Effector memory CD8-positive, alpha-beta T cell (primary cell): Measurements from ENCODE around the gene MTR.
A peak's percentile ranks its signal among the peaks of the same experiment; 100 is the strongest.

Source experiments
- ATAC-seq: fragments of 150-1000 bp; cut with Tn5 transposase; replicated peaks from 2 replicates; pipeline ENCODE4 v1.10.0; 2021; ENCODE audit warnings: mild to moderate bottlenecking, moderate library complexity
- DNase-seq, 3 experiments: peaks; one replicate each; pipeline ENCODE4 v3.0.0; 2021
- H3K27ac Mint-ChIP-seq, 2 donors: one replicate each; pipeline ENCODE4 v1.8.0; 2022; ENCODE audit warnings: mild to moderate bottlenecking in 2 of 2, mixed read lengths in 2 of 2, moderate library complexity in 2 of 2
- H3K27me3 Mint-ChIP-seq, 2 donors: one replicate each; pipeline ENCODE4 v1.8.0; 2022; ENCODE audit warnings: mixed read lengths in 2 of 2
- H3K36me3 Mint-ChIP-seq: one replicate; pipeline ENCODE4 v1.8.0; 2022; ENCODE audit warnings: mild to moderate bottlenecking, moderate library complexity, mixed read lengths; ENCODE audit not compliant: insufficient read depth
- H3K4me1 Mint-ChIP-seq, 2 donors: one replicate each; pipeline ENCODE4 v1.8.0; 2022; ENCODE audit warnings: low read depth in 2 of 2, mixed read lengths in 2 of 2
- H3K4me3 Mint-ChIP-seq, 2 donors: one replicate each; pipeline ENCODE4 v1.8.0; 2022; ENCODE audit warnings: mild to moderate bottlenecking in 2 of 2, mixed read lengths in 2 of 2, moderate library complexity in 2 of 2
- H3K9me3 Mint-ChIP-seq, 2 donors: one replicate each; pipeline ENCODE4 v1.8.0; 2022; ENCODE audit warnings: mixed read lengths in 2 of 2
- total RNA-seq, 9 experiments: gene quantifications; one replicate each; lab custom pipeline; 2026; lab: John Stamatoyannopoulos, UW

MTR gene
- total RNA-seq, result 132 to 283 (median 163) reads per million in 9 experiments

DNA sequence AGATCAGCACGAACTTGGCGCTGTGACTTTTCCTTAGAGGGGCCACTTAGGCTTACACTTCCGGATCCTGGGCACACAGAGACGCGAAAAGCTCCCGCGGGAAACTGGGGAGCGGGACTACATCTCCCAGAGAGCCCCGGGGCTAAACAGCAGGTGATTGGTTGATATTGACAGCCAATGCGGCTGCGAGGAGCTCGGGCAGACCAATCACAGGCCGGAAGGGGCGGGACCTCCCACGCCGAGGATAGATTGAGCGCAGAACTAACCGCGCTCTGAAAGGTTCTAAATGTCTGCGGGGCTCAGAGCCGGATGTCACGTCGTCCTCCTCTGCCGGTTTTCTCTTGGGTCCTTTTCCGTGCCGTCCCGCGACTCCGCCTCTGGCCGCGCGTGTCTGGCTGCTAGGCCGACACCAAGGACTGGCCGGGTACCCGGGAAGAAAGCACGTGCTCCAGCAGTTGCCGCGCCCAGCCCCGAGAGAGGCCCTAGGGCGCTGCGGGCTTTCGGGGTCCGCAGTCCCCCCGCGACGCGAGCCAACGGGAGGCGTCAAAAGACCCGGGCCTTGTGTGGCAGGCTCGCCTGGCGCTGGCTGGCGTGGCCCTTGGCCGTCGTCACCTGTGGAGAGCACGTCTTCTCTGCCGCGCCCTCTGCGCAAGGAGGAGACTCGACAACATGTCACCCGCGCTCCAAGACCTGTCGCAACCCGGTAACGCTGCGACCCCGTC, at the start of gene MTR:
Gene MTR (plus strand): TSS at position 258 of the 722 bp plus-strand sequence. CDS start 412 bp downstream, at position 670.
- H3K9me3 Mint-ChIP-seq, result no peaks in the 10 kb centered on the region
- peak; percentile 93 to 96 (median 95) for DNase-seq
- peak; percentile 87 for ATAC-seq
- H3K4me3 Mint-ChIP-seq, result peak within 1 kb of the TSS; percentile 93 to 99
- H3K27me3 Mint-ChIP-seq, result no peaks in the 10 kb centered on the region
- H3K36me3 Mint-ChIP-seq, result peaks cover 18% of the 10 kb centered on the region
- peak within 1 kb of the TSS; percentile 99 for H3K27ac Mint-ChIP-seq
- H3K4me1 Mint-ChIP-seq, result peaks cover 26 to 33% of the 10 kb centered on the region in 2 donors

DNA sequence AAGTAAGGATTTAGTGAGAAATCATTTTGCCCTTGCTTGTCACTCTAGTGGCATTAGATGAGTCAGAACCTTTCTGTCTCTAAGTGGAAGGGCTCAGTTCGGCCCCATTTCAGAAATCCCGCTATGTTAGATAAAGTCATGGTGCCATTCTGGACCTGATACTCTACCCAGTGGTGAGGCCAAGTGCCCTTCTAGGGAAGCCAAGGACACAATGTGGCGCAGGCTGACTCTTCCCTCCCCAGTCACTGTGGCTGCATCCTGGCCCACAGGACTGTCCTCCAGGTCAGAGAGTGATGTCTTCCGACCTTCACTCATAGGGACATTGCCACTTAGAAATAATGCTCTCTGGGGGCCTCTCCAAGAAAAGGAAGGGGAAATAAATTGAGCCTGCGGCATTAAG, 48.3 kb upstream of the MTR start:
- Mint-ChIP-seq H3K36me3 (no peaks in the 10 kb centered on the region), H3K9me3 (no peaks in the 10 kb centered on the region), H3K4me3 (no peak overlapping the region), H3K4me1 (no peaks in the 10 kb centered on the region), H3K27ac (no peak overlapping the region), H3K27me3 (peaks cover 31 to 64% of the 10 kb centered on the region in 2 donors)
- no peak for ATAC-seq
- no peak for DNase-seq

DNA sequence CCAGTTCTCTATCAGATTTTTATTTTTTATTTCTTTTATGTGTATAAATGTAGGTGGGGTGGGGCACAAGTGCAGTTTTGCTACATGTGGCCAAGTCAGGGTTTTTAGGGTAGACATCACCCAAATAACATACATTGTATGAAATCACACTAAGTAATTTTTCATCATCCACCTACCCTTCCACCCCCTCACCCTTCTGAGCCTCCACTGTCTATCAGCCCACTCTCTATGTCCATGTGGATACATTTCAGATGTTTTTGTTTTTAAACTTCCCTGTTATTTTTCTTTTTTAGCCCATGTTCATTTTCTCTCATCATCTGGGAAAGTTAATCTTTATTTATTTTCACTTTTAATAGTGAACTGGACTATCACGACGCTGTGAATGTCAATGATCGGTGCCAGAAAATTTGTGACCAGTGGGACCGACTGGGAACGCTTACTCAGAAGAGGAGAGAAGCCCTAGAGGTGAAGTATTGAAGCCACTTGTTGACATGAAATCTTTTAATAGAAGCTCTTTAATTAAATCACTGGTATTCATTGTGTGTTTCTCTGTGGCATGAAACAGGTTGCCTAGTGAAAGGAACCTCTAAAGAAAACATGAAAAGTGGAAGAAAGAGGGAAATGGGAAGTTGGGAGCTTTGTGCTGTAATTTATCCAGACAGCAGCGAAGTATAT, 47.6 kb upstream of the MTR start:
- no peak for ATAC-seq
- Mint-ChIP-seq H3K9me3 (no peaks in the 10 kb centered on the region), H3K4me1 (no peaks in the 10 kb centered on the region), H3K27me3 (peaks cover 32 to 64% of the 10 kb centered on the region in 2 donors), H3K36me3 (no peaks in the 10 kb centered on the region), H3K27ac (no peak overlapping the region), H3K4me3 (no peak overlapping the region)
- DNase-seq, result no peak

DNA sequence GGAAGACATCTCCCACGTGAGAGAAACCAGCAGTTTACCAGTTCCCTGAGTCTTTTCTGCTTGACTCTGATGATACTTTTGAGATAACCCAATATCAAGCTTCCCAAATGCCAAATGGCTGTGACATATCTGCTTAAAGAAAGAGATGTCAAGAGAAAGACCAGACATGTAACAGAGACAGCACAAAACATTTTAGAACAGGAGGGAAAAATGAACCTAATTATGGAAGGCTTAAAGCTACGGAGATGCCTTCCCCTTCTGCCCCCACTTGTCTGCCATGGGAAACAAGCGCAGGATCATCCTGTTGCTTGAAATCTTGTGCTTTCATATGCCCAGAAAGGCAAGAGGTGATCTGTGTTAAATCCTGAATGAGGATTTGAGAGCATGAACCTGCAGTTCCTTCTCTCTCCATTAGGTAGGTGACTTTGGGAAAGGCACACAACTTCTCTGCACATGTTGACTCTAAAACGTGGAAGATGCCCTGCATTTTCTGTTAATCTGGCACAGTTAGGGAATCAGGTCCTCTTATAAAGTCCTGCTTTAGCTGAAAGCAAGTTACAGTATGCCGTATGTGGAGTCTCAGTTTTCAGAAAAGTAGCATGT, 46.7 kb upstream of the MTR start:
- Mint-ChIP-seq H3K27me3 (peaks cover 32 to 56% of the 10 kb centered on the region in 2 donors), H3K4me1 (no peaks in the 10 kb centered on the region), H3K9me3 (no peaks in the 10 kb centered on the region), H3K36me3 (no peaks in the 10 kb centered on the region), H3K27ac (no peak overlapping the region), H3K4me3 (no peak overlapping the region)
- no peak for DNase-seq
- no peak for ATAC-seq

DNA sequence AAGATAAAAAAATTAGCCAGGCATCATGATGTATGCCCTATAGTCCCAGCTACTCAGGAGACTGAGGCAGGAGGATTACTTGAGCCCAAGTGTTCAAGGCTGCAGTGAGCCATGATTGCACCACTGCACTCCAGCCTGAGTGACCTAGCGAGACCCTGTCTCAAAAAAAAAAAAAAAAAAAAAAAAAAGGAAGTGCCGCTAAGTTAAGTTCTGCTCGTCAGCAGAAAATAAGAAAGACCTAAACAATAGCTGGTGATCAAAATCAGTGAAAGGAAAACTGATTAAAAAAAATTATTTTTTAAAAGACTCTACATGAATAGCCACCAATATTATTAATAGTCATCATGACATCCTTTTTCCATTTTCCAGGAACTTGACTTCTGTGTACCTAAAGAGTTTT, 44.2 kb upstream of the MTR start:
- Mint-ChIP-seq H3K4me1 (no peaks in the 10 kb centered on the region), H3K36me3 (no peaks in the 10 kb centered on the region), H3K27me3 (peaks cover 40 to 60% of the 10 kb centered on the region in 2 donors), H3K4me3 (no peak overlapping the region), H3K27ac (no peak overlapping the region), H3K9me3 (no peaks in the 10 kb centered on the region)
- ATAC-seq (no peak), DNase-seq (no peak)

DNA sequence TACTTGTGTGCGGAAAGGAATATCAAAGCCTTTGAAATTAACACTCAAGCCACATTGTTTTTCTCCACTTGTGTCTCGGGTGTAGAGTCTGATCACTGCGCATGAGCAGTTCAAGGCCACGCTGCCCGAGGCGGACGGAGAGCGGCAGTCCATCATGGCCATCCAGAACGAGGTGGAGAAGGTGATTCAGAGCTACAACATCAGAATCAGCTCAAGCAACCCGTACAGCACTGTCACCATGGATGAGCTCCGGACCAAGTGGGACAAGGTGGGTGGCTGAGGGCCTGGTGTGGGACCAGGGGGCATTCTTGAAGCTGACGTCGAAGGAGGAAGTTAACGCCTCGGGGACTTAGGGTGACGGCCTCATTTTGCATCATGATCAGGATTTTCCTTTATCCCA, 43.7 kb upstream of the MTR start:
- no peak for ATAC-seq
- Mint-ChIP-seq H3K27ac (no peak overlapping the region), H3K36me3 (no peaks in the 10 kb centered on the region), H3K9me3 (no peaks in the 10 kb centered on the region), H3K27me3 (peaks cover 40 to 60% of the 10 kb centered on the region in 2 donors), H3K4me3 (no peak overlapping the region), H3K4me1 (no peaks in the 10 kb centered on the region)
- DNase-seq, result no peak

DNA sequence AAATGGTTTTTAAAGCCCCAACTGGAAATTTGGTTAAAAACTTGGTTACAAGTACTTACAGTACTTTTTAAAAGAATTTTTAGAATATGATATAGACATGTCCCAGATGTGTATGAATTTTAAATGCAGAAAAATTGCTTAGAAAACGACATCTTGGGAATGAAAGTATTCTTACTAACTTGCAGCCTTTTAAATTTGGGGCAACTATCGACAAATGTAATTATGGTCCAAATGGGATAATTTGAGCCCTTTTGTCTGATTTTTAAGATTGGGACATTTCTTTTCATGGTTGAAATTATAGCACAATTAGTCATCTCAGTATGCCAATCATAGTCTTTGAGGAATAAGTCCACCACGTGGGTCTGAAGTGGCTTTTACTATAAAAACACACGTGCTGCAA, 43.2 kb upstream of the MTR start:
- Mint-ChIP-seq H3K36me3 (no peaks in the 10 kb centered on the region), H3K27ac (no peak overlapping the region), H3K9me3 (no peaks in the 10 kb centered on the region), H3K4me1 (no peaks in the 10 kb centered on the region), H3K4me3 (no peak overlapping the region), H3K27me3 (peaks cover 40 to 55% of the 10 kb centered on the region in 2 donors)
- DNase-seq (no peak), ATAC-seq (no peak)

DNA sequence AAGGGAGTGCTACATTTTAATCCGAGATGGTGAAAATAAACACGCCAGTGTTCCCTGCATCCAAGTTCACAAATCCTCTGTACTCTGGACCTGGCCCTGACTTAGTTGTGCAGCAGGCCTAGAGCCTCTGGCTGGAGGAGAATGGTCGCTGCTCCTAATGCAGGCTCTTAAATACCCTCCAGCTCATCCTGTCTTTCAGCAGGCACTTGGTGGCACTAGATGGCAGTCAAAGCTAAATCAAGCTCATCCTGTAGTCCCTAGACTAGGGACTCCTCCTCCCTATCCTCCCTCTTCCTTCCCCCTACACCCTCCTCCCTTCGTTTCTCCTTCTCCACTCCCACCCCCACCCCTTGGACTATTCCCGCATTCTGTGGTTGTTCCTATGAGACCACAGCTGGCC, 41.6 kb upstream of the MTR start:
- no peaks in the 10 kb centered on the region for H3K4me1 Mint-ChIP-seq
- no peak overlapping the region for H3K27ac Mint-ChIP-seq
- no peak for DNase-seq
- no peaks in the 10 kb centered on the region for H3K36me3 Mint-ChIP-seq
- peaks cover 25 to 39% of the 10 kb centered on the region in 2 donors for H3K27me3 Mint-ChIP-seq
- no peaks in the 10 kb centered on the region for H3K9me3 Mint-ChIP-seq
- no peak for ATAC-seq
- H3K4me3 Mint-ChIP-seq, result no peak overlapping the region

DNA sequence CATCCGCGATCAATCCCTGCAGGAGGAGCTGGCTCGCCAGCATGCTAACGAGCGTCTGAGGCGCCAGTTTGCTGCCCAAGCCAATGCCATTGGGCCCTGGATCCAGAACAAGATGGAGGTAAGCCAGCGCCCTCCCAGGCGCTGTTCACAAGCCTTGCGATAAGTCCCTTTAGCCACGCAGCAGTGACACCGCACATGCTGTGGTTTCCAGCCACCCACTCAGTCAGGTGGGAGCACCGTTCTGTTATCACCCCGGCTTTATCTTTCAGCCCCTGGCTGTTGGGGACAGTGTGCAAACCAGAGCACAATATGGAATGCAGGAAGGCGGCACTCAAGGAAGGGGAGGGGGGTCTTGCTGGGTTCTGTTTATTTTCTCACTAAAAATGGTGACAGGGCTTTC, 41.1 kb upstream of the MTR start:
- no peak for ATAC-seq
- Mint-ChIP-seq H3K27me3 (peaks cover 25 to 37% of the 10 kb centered on the region in 2 donors), H3K27ac (no peak overlapping the region)

DNA sequence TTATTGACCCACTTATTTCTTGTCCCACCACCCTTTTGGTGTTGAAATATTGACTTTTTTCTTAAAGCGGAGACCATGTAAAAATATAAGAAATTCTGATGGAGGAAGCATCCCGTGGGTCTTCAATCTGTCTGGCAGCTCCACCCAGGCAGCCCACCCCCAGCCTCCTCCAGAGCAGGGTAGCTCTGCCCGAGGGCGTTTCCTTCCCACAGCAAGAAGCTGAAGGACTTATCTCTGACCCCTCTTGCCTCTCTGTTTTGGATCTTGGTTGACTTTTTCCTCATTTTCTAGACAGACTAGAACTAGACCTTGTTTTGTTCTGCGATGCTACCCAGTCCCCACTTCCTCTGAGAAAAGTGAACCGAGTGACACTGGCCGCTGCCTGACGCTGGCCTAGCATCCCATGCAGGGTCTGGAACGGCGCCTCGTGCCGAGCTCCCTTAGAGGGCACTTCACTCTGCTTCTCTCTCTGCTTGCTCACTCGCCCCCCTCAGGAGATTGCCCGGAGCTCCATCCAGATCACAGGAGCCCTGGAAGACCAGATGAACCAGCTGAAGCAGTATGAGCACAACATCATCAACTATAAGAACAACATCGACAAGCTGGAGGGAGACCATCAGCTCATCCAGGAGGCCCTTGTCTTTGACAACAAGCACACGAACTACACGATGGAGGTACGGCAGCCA, 40.4 kb upstream of the MTR start:
- Mint-ChIP-seq H3K36me3 (no peaks in the 10 kb centered on the region), H3K4me3 (no peak overlapping the region), H3K27ac (no peak overlapping the region), H3K27me3 (peaks cover 25 to 37% of the 10 kb centered on the region in 2 donors), H3K4me1 (peaks cover 0 to 2% of the 10 kb centered on the region in 2 donors), H3K9me3 (no peaks in the 10 kb centered on the region)
- ATAC-seq (no peak), DNase-seq (no peak)

More for the DNA sequence above, 41.1 kb upstream of the MTR start:
- H3K4me1 Mint-ChIP-seq, result no peaks in the 10 kb centered on the region
- no peak overlapping the region for H3K4me3 Mint-ChIP-seq
- DNase-seq, result no peak
- H3K36me3 Mint-ChIP-seq, result no peaks in the 10 kb centered on the region
- no peaks in the 10 kb centered on the region for H3K9me3 Mint-ChIP-seq

DNA sequence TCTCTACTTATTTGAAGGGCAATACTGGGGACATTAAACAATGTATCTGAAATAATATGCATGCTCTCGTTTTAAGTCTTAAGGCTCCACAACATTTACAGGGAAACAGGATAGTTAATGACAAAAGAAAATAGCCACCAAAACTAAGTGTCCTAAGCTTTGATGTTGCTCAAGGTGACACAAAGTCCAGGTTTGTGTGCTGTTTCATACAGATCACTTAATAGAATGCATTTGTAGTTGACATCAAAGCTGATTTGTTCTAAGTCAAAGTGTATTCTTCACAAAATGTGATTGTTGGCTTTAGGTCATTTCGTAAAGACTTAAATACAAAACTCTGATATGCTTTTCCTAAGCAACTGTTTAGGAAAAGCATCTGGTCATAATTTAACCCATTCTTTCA, 37.5 kb upstream of the MTR start:
- no peak overlapping the region for H3K27ac Mint-ChIP-seq
- no peak for DNase-seq

DNA sequence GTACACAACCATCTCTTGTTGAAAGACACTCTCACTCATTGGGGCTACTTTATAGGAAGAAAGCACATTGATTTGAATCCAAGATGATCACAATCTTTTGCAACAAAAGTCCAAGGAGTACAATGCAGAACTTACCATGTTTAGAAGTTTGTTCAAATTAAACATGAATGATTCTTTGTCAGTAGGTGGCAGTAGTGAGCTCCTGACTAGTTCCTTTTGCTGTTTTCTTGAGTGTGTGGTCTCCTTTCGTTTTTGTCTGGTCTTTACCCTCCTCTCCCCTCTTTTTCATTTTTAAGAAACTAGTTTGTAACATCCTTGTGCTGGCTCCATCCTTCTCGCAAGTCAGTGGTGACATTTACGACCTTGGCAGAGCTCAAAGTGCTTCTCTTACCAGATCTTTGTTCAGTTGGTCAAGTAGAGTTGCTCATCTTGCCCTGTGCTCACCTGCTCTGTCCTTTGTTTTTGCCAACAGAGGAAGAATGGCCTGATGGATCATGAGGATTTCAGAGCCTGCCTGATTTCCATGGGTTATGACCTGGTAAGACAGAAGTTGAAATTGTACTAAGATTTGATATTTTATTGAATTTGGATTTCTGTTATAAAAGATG, 35.7 kb upstream of the MTR start:
- no peak for ATAC-seq
- Mint-ChIP-seq H3K27ac (no peak overlapping the region), H3K9me3 (no peaks in the 10 kb centered on the region), H3K4me1 (peaks cover 0 to 2% of the 10 kb centered on the region in 2 donors), H3K27me3 (peaks cover 8 to 28% of the 10 kb centered on the region in 2 donors), H3K36me3 (no peaks in the 10 kb centered on the region), H3K4me3 (no peak overlapping the region)
- peak in 1 of 3 experiments; percentile 4 for DNase-seq

More for the DNA sequence above, 37.5 kb upstream of the MTR start:
- ATAC-seq, result no peak
- Mint-ChIP-seq H3K9me3 (no peaks in the 10 kb centered on the region), H3K4me3 (no peak overlapping the region), H3K36me3 (no peaks in the 10 kb centered on the region), H3K4me1 (peaks cover 0 to 2% of the 10 kb centered on the region in 2 donors), H3K27me3 (peaks cover 8 to 24% of the 10 kb centered on the region in 2 donors)

DNA sequence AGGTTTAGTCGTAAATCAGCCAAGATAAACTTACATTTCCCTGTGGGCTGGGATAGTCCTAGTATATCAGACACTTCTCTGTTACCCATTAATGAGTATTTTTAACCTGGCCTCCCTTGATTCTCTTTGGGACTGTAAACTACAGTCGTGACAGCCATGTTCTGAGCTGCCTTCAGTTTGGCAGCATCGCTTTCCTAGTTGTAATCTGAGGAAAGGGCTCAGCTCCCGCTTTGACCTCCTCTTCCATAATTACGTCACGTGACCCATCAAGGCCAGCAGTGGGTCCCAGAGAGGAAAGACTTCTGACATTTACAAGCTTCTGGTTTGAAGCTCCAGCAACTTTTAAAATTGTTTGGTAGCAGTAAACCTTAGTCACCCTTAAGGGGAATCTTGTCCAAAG, 34.6 kb upstream of the MTR start:
- DNase-seq (no peak), ATAC-seq (no peak)
- Mint-ChIP-seq H3K27me3 (peaks cover 9 to 26% of the 10 kb centered on the region in 2 donors), H3K36me3 (no peaks in the 10 kb centered on the region), H3K9me3 (no peaks in the 10 kb centered on the region), H3K4me3 (no peak overlapping the region), H3K4me1 (peaks cover 0 to 2% of the 10 kb centered on the region in 2 donors), H3K27ac (no peak overlapping the region)
